SK-N-MC (cell line): ENCODE measurements around the gene CEP131.

Experiments used
- DNase-seq: peaks from one replicate; pipeline ENCODE4 v3.0.0-alpha.2; 2011; ENCODE audit warnings: low read depth, low spot score
- H3K27ac ChIP-seq: fragments of 200-600 bp; sonication (generic); 2 replicates; pipeline ENCODE4 v1.5.1; 2016; ENCODE audit warnings: mixed run types
- H3K36me3 ChIP-seq: fragments of 200-600 bp; sonication (generic); 2 replicates; pipeline ENCODE4 v1.6.1; 2017; ENCODE audit warnings: antibody characterized with exemption, low read length, mixed read lengths; ENCODE audit not compliant: insufficient read depth
- H3K4me3 ChIP-seq: fragments of 200-600 bp; sonication (generic); 2 replicates; pipeline ENCODE4 v1.5.1; 2016
- H3K9ac ChIP-seq: fragments of 200-600 bp; sonication (generic); 2 replicates; pipeline ENCODE4 v1.8.0; 2017; ENCODE audit warnings: mixed run types, mixed read lengths; ENCODE audit not compliant: insufficient read length
- H3K9me3 ChIP-seq: fragments of 200-600 bp; sonication (generic); 2 replicates; pipeline ENCODE4 v1.6.1; 2017; ENCODE audit warnings: low read depth, mild to moderate bottlenecking, antibody characterized with exemption, low read length, moderate library complexity, mixed read lengths
- EZH2 ChIP-seq: fragments of 200-600 bp; sonication (generic); IDR thresholded peaks from one replicate; pipeline ENCODE4 v1.6.1; 2017; ENCODE audit warnings: antibody characterized with exemption
- FOXP2 ChIP-seq: optimal IDR thresholded peaks from 2 replicates; pipeline ENCODE3; 2011; ENCODE audit warnings: mild to moderate bottlenecking, moderate library complexity; ENCODE audit not compliant: insufficient read depth; ENCODE audit errors: extremely low read length, control extremely low read depth
- POLR2AphosphoS5 ChIP-seq: IDR thresholded peaks from 2 replicates; pipeline ENCODE4 v1.6.1; 2012; ENCODE audit warnings: mild to moderate bottlenecking, low read depth, low read length, borderline replicate concordance

CEP131 gene

DNA sequence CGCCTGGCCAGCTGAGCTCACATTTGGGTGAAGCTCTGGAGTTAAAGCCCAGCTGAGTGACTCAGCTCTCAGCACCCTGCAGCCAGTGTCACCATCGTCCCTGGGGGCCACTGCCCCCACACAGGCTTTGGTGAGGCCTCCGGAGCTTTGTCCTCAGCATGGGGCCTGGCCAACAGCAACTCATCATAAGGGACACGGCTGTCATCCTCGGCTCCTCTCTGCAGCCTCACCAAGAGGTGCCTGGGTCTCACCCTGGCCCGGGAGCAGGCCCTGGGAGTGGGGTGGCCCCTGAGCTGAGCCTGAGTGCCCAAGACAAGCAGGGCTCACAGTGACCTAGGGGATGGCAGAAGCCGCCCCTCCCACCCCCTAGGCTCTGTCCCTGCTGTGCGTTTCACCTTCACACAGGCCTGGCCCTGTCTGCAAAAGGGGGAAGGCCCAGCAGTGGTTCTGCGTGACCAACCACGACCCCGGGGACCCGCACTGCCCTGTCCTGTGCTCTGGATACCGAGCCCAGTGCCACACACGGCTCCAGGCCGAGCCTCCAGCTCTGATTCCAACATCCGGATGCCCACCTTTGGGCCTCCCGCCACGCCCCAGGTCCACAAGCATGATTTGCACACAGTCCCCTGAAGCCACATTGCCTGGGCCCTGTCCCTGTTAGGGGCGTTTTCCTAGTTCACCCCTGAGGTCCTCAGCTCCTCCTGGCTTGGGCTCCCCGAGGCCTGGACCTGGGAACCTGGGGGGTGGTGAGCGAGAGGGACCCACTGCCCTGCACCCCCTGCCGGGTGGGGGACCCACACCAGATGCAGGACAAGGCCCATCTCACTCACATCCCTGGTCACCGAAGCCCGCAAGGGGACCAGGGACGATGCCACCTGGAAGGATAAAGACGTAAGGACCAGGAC lies 34.9 kb downstream of the CEP131 start:
- TF ChIP-seq POLR2AphosphoS5, result no peak
- no peak for TF ChIP-seq EZH2
- TF ChIP-seq FOXP2, result no peak
- H3K36me3 ChIP-seq, result no peaks in the 10 kb centered on the region
- no peak for DNase-seq
- H3K9me3 ChIP-seq, result no peaks in the 10 kb centered on the region
- H3K9ac ChIP-seq, result no peak overlapping the region
- no peak overlapping the region for H3K27ac ChIP-seq
- H3K4me3 ChIP-seq, result no peak overlapping the region

DNA sequence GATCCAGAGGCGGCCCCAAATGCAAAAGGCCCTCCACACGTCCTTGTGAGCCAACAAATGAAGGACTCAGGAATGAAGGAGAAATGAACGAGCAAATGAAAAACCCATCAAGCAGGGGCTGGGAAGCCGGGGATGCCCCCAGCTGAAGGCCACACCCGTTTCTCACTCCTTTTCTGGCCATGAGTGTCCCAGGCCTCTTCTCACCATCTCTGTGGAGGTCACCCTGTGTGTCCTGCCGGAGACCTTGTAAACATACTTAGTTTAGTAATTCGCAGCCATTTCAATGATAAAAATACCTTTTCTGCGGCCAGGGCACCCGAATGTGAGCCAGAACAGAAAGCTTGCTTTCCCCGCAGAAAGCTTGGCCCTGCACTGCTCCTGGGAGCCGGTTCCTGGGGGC lies 35.6 kb downstream of the CEP131 start:
- H3K4me3 ChIP-seq, result no peak overlapping the region
- no peak for DNase-seq
- no peak overlapping the region for H3K9ac ChIP-seq
- no peak for TF ChIP-seq POLR2AphosphoS5
- no peaks in the 10 kb centered on the region for H3K9me3 ChIP-seq
- H3K36me3 ChIP-seq, result no peaks in the 10 kb centered on the region
- H3K27ac ChIP-seq, result no peak overlapping the region

DNA sequence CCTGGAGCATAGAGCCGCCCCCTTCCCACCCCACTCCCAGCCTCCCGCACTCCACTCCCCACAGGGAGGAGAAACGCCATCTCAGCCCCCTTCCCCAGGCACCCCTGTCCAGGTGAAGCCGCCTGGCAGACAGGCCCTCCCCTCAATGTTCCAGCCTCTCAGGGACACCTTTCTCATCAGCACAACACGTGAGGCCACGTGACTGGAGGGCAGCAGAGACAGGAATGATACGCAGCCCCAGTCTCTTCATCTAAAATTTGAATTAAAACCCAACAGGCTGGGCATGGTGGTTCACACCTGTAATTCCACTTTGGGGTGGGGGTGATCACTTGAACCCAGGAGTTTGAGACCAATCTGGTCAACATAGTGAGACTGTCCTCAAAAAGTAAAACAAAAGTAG lies 36.6 kb downstream of the CEP131 start:
- no peak overlapping the region for H3K4me3 ChIP-seq
- H3K9me3 ChIP-seq, result no peaks in the 10 kb centered on the region
- H3K27ac ChIP-seq, result no peak overlapping the region
- DNase-seq, result no peak
- H3K9ac ChIP-seq, result no peak overlapping the region
- H3K36me3 ChIP-seq, result no peaks in the 10 kb centered on the region
- no peak for TF ChIP-seq EZH2
- TF ChIP-seq POLR2AphosphoS5, result no peak
- no peak for TF ChIP-seq FOXP2

DNA sequence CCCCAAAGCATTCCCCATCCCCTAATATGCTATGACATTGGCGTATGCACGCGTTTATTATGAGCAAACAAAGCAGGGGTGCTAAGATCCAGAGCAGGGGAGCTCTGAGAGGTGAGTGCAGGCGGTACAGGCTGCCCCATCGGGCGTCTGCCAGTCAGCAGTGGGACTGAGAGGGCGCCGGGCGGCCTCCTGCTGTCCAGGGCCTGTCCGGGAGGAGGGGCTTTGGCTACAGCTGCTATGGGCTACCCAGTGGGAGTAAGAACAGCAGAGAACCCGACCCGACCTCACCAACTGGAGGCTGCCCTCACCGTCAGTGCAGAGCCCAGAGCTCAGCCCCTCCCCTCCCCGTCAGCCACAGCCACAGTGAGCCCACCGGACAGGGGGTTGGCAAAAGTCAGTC lies 38.2 kb downstream of the CEP131 start:
- H3K9ac ChIP-seq, result no peak overlapping the region
- TF ChIP-seq POLR2AphosphoS5, result no peak
- TF ChIP-seq EZH2, result no peak
- no peak for TF ChIP-seq FOXP2
- no peaks in the 10 kb centered on the region for H3K9me3 ChIP-seq
- H3K36me3 ChIP-seq, result no peaks in the 10 kb centered on the region
- no peak for DNase-seq
- no peak overlapping the region for H3K4me3 ChIP-seq
- H3K27ac ChIP-seq, result no peak overlapping the region

DNA sequence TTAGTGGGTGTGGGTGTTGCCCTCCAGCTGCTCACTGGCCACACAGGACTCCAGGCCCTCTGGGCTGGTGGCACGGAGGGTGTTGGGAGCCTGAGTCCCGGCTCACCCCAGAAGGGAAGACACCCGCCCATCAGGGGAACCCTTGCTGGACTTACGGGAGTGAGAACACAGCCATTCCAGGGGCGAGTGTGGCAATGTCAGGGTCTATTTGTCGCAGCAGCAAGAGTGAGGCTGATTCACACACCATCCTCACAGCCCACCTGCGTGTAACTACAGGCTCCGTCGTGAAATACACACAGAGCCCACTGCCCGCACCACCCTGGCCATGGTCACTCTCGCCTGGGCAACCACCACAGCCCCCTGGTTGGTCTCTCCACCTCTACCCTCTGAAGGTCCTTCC lies 39.0 kb downstream of the CEP131 start:
- no peak for DNase-seq
- Histone ChIP-seq H3K9ac (no peak overlapping the region), H3K27ac (no peak overlapping the region), H3K4me3 (no peak overlapping the region), H3K9me3 (no peaks in the 10 kb centered on the region), H3K36me3 (no peaks in the 10 kb centered on the region)
- TF ChIP-seq EZH2, result no peak

DNA sequence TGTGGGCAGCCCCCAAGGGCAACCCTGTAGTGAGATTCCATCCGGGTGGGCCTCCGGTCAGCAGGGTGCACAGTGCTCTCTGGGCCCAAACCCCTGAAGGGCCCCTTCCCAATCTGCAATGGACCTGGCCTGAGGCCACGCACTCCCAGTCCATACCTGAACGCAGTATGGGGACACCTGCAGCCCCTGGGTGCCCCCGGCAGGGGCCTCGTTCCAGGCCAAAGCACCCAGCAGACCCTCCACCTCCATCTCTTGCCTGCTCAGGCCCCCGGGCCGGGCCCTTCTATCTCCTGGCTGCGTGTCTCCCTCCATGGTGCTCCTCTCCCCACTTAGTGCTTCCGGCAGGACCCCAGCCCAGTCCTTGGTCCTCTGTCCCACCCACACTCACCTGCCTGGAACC lies 39.4 kb downstream of the CEP131 start:
- Histone ChIP-seq H3K9me3 (no peaks in the 10 kb centered on the region), H3K9ac (no peak overlapping the region), H3K27ac (no peak overlapping the region), H3K4me3 (no peak overlapping the region), H3K36me3 (no peaks in the 10 kb centered on the region)
- DNase-seq, result no peak
- TF ChIP-seq POLR2AphosphoS5 (no peak), EZH2 (no peak), FOXP2 (no peak)

DNA sequence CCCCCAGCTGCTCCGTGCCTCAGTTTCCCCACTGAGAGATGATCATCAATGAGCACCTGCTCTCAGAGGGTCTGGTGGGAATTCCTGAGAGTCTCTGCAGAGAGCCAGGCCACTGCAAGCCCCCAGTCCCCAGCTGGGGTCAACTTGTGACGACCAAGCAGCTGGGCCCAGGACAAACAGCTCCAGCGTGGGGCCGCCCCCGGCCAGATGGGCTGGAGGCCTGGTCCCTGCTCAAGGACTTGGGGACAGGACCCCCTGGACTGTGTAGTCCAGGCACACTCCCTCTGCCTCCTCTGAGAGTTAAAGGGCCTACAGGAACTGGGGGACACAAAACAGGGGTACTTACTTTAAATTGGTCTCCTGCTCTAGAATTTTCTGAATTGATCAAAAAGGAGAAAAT lies 40.2 kb downstream of the CEP131 start:
- TF ChIP-seq FOXP2 (no peak), EZH2 (no peak), POLR2AphosphoS5 (no peak)
- no peaks in the 10 kb centered on the region for H3K9me3 ChIP-seq
- H3K9ac ChIP-seq, result no peak overlapping the region
- no peaks in the 10 kb centered on the region for H3K36me3 ChIP-seq
- H3K4me3 ChIP-seq, result no peak overlapping the region
- DNase-seq, result no peak
- no peak overlapping the region for H3K27ac ChIP-seq

DNA sequence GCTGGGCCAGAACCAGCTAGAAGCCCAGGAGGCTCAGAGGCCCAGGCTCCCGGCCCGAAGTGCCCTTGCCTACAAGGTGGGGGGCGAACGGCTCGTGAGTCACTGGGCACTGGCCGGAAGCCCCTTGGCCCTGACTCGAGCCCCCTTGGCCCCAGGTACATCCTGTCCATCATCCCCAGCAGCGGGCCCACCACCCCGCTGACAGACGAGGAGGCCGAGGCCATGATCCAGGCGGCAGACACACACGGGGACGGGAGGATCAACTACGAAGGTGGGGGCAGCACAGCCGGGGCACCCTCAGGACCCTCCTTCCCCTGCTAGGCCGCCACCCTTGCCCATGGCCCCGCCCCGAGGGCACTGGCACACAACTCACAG lies 41.0 kb downstream of the CEP131 start:
- no peak overlapping the region for H3K4me3 ChIP-seq
- H3K36me3 ChIP-seq, result no peaks in the 10 kb centered on the region
- TF ChIP-seq POLR2AphosphoS5, result no peak
- no peak for TF ChIP-seq EZH2
- TF ChIP-seq FOXP2, result no peak
- no peaks in the 10 kb centered on the region for H3K9me3 ChIP-seq
- no peak overlapping the region for H3K9ac ChIP-seq
- H3K27ac ChIP-seq, result no peak overlapping the region
- DNase-seq, result no peak

DNA sequence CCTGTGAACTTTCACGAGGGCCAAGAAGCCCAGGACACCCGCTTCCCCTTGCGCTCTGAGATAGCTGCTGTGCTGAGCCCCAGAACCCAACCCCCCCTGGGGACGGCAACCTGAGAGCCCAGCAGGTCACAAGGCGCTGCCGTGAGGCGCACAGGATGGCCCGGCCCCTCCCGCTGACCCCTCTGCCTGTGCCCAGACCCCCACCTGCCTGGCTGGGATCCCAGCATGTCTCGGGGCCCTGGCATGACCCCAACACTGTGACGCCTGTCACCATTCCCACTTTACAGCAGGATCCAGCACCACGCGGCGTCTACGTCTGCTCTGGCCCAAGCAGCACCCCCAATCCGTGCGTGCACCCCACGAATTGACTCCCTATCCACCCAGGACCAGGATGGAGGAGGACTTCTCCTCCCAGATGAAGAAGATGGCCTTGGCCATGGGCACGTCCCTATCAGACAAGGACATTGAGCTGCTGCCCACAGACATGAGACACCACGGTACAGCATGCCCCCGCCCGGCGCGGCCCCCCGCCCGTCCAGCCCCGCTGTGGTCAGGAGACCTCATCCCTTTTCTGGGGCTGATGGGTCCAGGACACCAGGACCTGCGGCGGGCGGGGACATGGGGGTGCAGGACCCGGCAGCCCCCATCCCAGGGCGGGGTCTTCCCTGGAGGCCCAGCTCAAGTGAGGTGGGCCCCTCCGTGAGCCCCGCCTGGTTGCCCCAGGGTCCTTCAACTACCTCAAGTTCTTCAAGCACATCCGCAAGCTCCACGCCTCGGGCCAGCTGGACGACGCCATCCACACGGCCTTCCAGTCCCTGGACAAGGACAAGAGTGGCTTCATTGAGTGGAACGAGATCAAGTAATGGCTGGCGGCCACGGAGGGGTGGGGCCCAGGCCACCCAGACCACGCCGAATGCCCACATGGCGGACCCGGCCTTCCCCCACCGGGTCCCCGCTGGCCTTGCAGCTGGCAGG lies 41.6 kb downstream of the CEP131 start:
- Histone ChIP-seq H3K9me3 (no peaks in the 10 kb centered on the region), H3K36me3 (no peaks in the 10 kb centered on the region), H3K27ac (no peak overlapping the region), H3K9ac (no peak overlapping the region), H3K4me3 (no peak overlapping the region)
- TF ChIP-seq POLR2AphosphoS5, result no peak
- no peak for TF ChIP-seq FOXP2
- no peak for TF ChIP-seq EZH2
- no peak for DNase-seq
